ENCODE results near the gene CAMK2B. TPM values are rescaled to one million over a fixed set of nuclear protein-coding genes. Genes with fewer than 3 reads are reported as not detected.

Gene CAMK2B
- total RNA-seq, 1 donor from 2014 or later, result 3.2 TPM

DNA sequence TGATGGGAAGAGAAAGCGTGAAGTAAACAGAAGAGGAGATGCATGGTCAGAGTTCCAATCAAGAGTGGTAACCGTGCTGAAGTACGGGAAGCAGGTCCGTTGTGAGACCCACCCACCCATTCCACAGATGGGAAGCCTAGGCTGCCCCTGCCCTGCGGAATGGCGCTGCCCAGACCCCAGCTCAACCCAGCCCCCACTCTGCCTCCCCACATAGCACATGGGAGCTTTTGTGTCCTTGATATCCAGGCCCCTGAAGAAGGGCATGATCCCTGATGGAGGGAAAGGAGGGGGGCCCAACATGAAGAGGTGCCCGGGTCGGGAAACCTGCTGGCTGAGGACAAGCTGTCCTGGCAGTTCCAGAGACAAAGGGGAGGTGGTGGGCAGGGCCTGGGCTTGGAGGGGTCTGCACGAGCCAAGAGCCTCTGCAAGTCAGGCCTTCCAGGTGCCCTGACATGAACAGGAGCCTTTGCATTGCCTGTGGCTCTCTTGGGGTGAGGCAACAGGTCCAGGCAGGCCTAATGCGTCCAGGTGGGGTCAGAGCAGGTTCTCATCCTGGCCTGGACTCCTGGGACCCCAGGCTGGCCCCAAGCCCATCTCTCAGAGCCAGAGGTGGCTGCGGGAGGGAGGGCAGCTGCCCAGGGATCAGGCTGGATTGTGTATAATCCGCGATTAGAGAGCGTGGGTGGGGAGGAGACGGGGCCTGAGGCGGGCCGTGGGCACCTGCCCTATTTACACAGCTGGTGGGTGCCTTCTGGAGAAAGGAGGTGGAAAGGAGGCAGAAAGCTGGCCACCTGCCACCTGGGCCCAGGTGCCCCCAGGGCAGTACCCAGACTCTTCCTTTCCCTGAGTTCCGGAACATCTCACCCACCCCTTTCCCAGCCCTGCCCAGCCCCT lies 101.1 kb downstream of the CAMK2B start:
- H3K4me3 ChIP-seq, result no peak overlapping the region
- DNase-seq (ENCODE audit: low spot score in 2 of 2), result no peak

DNA sequence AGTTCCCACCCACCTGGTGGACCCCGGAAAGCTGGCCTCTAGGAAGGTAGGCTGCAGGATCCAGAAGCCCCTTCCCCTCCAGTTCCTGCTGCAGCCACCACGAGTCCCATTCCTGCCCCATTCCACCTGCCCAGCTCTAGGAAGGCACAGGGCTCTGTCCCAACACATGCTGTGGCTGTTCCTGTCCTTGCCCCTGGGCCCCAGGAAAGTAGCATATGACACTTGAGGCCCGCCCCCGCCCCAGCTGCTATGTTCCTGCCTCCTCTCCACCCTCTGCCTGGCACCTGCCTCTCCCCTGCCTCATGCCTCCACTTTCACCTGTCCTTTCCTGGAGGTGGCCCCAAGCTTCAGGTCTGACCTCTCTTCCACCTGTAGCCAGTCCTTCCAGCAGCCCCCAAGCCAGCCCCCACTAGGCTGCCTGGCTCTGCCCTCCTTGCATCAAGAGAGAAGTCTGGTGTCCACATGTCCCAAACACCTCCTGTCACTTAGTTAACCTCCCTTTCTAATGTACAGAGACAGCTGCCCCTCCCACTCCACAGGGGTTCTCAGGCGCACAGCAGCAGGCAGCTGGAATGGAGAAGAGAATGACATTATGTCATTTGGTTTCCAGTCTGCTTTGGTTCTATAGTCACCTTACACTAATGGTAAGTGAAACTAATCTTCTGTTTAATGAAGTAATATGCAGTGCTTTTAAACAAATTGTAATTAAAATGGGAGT lies 101.9 kb downstream of the CAMK2B start:
- TF ChIP-seq, protein P1, sequence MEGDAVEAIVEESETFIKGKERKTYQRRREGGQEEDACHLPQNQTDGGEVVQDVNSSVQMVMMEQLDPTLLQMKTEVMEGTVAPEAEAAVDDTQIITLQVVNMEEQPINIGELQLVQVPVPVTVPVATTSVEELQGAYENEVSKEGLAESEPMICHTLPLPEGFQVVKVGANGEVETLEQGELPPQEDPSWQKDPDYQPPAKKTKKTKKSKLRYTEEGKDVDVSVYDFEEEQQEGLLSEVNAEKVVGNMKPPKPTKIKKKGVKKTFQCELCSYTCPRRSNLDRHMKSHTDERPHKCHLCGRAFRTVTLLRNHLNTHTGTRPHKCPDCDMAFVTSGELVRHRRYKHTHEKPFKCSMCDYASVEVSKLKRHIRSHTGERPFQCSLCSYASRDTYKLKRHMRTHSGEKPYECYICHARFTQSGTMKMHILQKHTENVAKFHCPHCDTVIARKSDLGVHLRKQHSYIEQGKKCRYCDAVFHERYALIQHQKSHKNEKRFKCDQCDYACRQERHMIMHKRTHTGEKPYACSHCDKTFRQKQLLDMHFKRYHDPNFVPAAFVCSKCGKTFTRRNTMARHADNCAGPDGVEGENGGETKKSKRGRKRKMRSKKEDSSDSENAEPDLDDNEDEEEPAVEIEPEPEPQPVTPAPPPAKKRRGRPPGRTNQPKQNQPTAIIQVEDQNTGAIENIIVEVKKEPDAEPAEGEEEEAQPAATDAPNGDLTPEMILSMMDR (IDR thresholded peaks at IDR 0.05), result no peak
- Histone ChIP-seq H3K27ac (no peak overlapping the region), H3K9me3 (no peaks in the 10 kb centered on the region), H3K27me3 (no peaks in the 10 kb centered on the region), H3K36me3 (no peaks in the 10 kb centered on the region), H3K4me1 (no peaks in the 10 kb centered on the region), H3K4me3 (no peak overlapping the region)
- intact Hi-C loops (cut with DNase I), result no loop called here
- no peak for DNase-seq (ENCODE audit: low spot score in 2 of 2)

More for the DNA sequence above, 101.1 kb downstream of the CAMK2B start:
- Histone ChIP-seq H3K4me1 (no peaks in the 10 kb centered on the region), H3K27me3 (no peaks in the 10 kb centered on the region), H3K9me3 (no peaks in the 10 kb centered on the region), H3K27ac (no peak overlapping the region), H3K36me3 (no peaks in the 10 kb centered on the region)
- intact Hi-C loops (cut with DNase I), result no loop called here
- TF ChIP-seq, protein P1 (IDR thresholded peaks at IDR 0.05), result no peak

DNA sequence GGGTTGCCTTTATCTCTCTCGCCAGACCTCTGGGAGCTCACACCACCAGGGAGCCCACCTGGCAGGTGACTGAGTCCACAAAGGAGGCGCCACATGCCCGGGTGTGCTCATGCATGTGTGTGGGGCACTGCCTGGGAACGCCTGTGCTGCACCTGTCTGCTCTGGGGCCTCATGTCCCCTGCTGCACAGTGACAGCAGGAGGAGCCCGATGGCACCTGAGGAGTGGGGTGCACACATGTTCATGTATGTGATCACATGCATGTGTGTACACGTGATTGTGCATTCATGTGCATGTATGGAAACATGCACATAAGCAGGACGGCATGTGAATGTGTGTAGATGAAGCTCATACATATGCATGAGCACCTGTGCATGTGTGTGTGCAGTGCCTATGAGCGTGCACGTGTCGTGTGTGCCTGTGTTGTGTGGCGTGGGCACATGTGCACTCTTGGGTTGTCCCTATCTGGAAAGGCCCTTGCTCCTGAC lies 102.6 kb downstream of the CAMK2B start:
- no peaks in the 10 kb centered on the region for H3K27me3 ChIP-seq
- intact Hi-C loops (cut with DNase I), result no loop called here
- no peaks in the 10 kb centered on the region for H3K4me1 ChIP-seq
- H3K27ac ChIP-seq, result no peak overlapping the region
- no peak for DNase-seq (ENCODE audit: low spot score in 2 of 2)
- no peak overlapping the region for H3K4me3 ChIP-seq
- H3K36me3 ChIP-seq, result no peaks in the 10 kb centered on the region
- TF ChIP-seq, protein P1 (IDR thresholded peaks at IDR 0.05), result no peak
- no peaks in the 10 kb centered on the region for H3K9me3 ChIP-seq

DNA sequence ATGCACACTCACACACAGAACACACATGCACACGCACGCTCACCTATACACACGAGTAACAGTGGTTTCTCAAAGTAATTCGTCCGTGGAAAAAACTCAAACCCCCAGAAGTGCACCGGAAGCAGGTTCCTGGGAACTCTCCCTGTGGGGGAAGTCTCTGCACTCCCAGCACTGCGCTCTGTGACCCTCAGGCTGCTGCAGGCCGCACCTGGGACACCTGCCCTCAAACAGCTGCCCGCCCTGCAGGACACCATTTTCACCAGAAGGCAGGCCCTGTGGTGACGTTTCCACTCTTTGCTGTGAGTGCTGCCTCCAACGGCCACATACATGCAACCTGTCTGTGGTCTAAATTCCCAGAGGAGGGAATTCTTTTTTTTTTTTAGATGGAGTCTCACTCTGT lies 103.3 kb downstream of the CAMK2B start:
- no peak overlapping the region for H3K27ac ChIP-seq
- no peaks in the 10 kb centered on the region for H3K36me3 ChIP-seq
- TF ChIP-seq, protein P1 (IDR thresholded peaks at IDR 0.05), result no peak
- intact Hi-C loops (cut with DNase I), result no loop called here
- H3K4me3 ChIP-seq, result no peak overlapping the region
- H3K27me3 ChIP-seq, result no peaks in the 10 kb centered on the region
- H3K9me3 ChIP-seq, result no peaks in the 10 kb centered on the region
- H3K4me1 ChIP-seq, result no peaks in the 10 kb centered on the region
- DNase-seq (ENCODE audit: low spot score in 2 of 2), result no peak

DNA sequence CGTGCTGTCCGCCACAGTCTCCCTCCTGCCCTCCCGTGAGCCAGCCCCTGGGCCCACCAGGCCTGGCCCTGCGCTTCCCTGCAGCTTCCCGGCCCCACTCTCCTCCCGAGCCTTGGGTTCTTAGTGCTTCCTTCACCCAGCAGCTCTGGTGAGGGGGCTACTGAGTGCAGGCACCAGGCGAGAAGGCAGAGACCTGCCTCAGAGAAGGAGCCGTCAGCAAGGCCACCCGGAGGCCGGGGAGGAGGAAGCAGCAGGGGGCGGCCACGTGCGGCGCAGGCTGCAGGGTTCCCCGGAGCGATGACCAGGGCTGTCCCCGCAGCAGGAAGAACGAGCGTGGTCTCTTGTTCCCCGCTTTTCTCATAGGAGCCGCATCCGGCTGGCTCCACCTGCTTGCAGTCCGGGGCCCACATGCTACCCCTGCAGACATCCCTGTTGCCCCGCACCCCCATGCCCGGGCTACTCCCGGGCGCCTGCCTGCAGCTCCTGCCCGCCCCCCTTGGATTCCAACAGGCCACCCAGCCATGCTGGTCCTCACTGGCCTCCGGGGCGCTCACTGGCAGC lies 104.1 kb downstream of the CAMK2B start:
- TF ChIP-seq, protein P1 (IDR thresholded peaks at IDR 0.05), result no peak
- Histone ChIP-seq H3K4me3 (no peak overlapping the region), H3K36me3 (no peaks in the 10 kb centered on the region), H3K4me1 (no peaks in the 10 kb centered on the region), H3K27me3 (no peaks in the 10 kb centered on the region), H3K27ac (no peak overlapping the region), H3K9me3 (no peaks in the 10 kb centered on the region)
- DNase-seq (ENCODE audit: low spot score in 2 of 2), result no peak
- intact Hi-C loops (cut with DNase I), result no loop called here
